ELR (cell line): Measurements from ENCODE around the gene PDIA5.
A peak's percentile ranks its signal among the peaks of the same experiment; 100 is the strongest.

Experiments
- DNase-seq: peaks from one replicate; pipeline ENCODE4 v3.0.0-alpha.2; 2015; ENCODE audit warnings: low read depth

The PDIA5 gene

GRCh38 chr3:123169492-123169929 is 102.7 kb downstream of the PDIA5 start:
- DNase-seq, result no peak

DNA sequence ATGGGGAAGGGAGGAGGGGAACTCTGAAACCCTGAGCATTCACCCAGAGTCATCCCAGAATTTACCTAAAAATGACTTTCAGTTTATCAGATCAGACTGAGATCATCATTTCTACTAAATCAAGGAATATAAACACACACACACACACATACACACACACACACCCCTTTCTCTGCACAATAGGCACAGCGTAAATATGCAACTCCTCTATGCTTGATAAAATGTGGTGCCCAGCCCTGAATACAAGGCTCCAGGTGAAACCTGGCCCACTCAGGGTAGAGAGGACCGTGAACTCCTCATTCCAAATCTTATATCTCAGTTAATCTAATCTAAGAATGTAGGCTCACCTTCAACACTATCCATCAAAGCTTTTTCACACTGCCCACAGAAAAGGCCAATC is 103.1 kb downstream of the PDIA5 start:
- DNase-seq, result no peak

DNA sequence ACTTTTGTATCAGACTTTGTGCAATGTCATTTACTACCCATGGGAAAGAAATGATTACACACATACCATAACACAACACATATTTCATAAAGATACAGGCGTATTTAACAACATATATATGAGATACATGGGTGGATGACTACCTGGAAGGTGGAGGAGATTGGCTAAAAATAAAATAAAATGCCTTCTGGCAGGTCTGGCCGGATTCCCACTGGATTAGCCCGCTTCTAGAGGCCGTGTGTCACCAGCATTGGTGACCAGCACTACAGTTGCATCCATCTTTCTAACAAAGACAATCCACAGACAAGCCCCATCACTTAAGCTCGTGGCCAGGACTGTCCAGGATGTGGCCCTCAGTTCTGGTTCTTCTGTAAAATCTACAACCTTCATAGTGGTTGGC is 114.0 kb downstream of the PDIA5 start:
- no peak for DNase-seq

GRCh38 chr3:123186695-123187094 is 119.9 kb downstream of the PDIA5 start:
- peak; percentile 6 for DNase-seq

DNA sequence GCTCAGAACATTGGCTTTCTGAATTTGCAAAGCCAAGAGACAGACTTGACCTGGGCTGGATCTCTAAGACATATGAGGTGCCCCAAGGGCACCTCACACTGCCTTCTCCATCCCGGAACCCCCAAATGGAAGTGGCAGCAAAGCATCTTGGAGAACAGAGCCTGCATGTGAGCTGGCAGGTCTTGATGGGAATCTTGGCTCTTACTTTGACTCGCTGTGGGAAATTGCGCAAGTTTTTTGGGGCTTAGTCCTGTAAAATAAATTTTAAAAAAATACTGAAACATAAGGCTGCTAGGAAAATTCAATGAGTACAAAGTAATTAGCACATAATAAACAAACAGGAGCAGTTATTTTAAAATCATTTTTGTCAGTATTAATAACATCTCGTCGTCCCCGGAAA is 121.2 kb downstream of the PDIA5 start:
- DNase-seq, result no peak

DNA sequence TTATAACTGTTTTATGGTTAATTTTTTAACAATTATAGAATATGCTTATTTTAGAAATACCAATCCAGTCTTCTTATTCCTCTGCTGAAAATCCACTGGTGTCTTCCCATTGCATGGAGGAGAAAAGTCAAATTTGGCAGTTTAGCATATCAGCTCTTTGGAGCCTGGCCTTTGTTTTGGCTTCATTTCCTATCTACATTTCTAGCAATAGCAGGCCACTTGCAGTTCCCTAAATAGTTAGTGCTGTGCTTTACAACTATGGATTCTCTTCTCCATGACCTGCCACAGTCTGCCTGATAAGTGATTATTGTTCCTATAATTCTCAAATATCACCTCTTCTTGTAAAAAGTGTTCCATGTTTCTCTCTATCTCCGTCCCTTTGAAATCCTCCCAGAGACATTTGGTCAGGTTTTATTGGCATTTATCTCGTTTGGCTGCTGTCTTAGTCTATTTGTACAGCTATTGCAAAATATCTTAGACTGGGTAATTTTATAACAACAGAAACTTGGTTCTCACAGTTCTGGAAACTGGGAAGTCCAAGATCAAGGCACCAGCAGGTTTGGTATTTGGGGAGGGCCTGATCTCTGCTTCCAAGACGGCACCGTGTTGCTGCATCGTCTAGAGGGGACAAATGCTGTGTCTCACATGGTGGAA is 126.8 kb downstream of the PDIA5 start:
- no peak for DNase-seq

DNA sequence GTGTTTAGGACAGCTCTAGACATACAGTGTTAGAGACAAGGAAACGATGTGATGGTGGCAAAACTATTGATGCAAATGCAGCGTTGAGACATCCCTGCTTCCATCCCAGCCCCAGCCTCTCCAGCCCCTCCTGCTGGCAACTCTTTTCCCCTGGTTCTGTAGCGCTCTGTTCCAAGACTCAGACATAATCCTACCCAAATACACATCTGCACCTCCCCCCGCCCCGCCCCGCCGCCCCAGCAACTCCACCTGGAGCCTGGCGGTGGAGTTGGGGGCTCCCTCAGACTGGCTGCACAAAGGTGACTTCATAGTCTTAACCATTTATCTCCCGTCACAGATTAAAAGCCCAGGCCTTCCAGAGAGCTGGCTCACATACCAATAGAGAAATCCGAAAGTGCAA is 127.7 kb downstream of the PDIA5 start:
- DNase-seq, result peak; percentile 7

- no peak for DNase-seq
These were observed 131.5 kb downstream of the PDIA5 start for GRCh38 chr3:123198372-123198771.

DNA sequence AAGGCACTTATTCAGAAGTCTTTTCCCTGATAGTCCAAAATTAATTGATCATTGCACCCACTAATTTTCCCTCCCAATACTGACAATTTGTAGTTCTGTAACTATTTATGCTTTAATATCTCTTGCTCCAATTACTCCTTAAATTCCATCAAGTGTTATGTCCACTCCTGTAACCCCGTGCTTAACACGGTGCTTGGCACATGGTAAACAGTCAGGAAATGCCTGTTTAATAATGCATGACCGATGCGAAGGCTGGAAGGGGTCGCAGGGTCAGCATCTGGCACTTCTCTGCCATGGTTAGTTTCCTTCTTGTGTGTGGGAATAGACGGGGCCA is 134.4 kb downstream of the PDIA5 start:
- DNase-seq, result no peak

DNA sequence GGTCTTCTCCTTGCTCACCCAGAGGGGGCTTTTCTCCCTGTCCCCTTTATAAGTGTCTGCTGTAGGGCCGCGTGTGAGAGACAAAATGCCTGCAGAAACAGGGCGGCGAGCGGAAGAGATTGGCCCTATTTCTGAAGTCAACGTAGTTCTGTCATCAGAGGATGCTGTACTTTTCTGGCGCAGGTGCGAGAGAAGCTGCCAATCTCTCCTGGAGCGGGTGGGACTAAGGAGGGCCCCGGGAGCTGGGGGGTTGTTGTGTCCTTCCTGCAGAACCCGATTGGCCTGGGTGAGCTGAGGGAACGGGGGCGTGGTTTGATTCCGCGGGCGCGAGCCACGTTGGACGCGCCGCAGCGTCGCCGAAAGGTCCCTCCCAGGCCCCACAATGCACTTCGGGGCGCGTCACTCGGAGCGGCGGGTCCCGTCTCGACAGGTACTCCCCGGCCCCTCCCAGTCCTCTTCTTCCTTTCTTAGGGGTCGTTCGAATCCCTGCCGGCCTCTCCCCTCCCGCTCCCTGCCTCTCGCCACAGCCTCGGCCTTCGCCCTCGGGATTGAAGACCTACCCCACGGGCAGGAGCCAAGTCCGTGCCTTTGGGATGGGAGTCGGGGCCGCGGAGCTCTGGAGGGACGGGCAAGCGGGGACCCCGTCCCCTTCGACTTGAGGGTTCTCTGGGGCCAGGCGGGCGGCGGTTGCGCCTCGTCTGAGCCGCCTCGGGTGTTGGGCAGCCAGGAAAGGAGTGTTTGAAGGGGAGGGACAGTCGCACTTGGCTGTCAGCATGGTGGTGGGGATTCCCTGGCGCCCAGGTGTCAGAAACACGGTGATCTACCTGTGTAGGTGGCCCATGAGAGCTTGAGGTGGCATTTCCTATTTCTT is 135.0 kb downstream of the PDIA5 start, which contains the start of gene SEC22A:
Gene SEC22A (plus strand): TSS at position 387 of the 871 bp plus-strand sequence. CDS start 7,275 bp downstream, outside the sequence.
- peak; percentile 97 for DNase-seq

GRCh38 chr3:123202451-123202850 is 135.6 kb downstream of the PDIA5 start:
- DNase-seq, result peak; percentile 20
